Measurements from ENCODE around the gene MAD1L1. TPM values are rescaled to one million over a fixed set of nuclear protein-coding genes. Genes with fewer than 3 reads are reported as not detected.

MAD1L1 gene
- total RNA-seq, 1 donor from 2014 or later: 32.7 TPM

DNA sequence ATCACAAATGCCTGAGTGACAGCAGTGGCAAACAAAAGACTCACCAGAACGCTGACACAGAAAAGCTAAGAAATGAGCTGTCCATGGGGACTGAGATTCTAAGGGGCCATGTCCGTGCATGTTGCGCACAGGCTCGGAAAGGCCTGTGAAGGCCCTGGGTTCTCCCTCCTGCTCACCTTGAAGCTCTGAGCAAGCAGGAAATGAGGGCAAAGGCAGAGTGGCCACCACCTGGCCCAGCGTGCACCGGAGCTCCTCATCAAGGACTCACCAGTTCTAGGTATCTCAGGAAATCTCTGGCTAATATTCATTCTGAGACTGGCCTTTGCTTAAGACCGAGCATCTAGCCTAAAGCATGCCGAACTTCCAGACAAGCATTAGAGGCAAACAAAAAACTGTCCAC is 52.7 kb downstream of the MAD1L1 start:
- no peaks in the 10 kb centered on the region for H3K9me3 Mint-ChIP-seq (ENCODE audit: unreplicated experiment)
- no peak overlapping the region for H3K4me3 Mint-ChIP-seq (ENCODE audit: unreplicated experiment)
- H3K36me3 Mint-ChIP-seq (ENCODE audit: unreplicated experiment): peaks cover 4% of the 10 kb centered on the region
- peak; percentile 74 for DNase-seq (ENCODE audit: extremely low spot score, unreplicated experiment)
- no peak overlapping the region for H3K27ac Mint-ChIP-seq (ENCODE audit: unreplicated experiment)
- H3K27me3 Mint-ChIP-seq (ENCODE audit: unreplicated experiment): no peaks in the 10 kb centered on the region
- TF ChIP-seq CTCF (IDR thresholded peaks at IDR 0.05): no peak
- peaks cover 14% of the 10 kb centered on the region for H3K4me1 Mint-ChIP-seq (ENCODE audit: unreplicated experiment)

- no peaks in the 10 kb centered on the region for H3K27me3 Mint-ChIP-seq (ENCODE audit: unreplicated experiment)
- no peaks in the 10 kb centered on the region for H3K9me3 Mint-ChIP-seq (ENCODE audit: unreplicated experiment)
- H3K4me1 Mint-ChIP-seq (ENCODE audit: unreplicated experiment): peaks cover 48% of the 10 kb centered on the region
- H3K27ac Mint-ChIP-seq (ENCODE audit: unreplicated experiment): peak overlapping the region; percentile 69
- H3K4me3 Mint-ChIP-seq (ENCODE audit: unreplicated experiment): no peak overlapping the region
- no peak for TF ChIP-seq CTCF (IDR thresholded peaks at IDR 0.05)
- H3K36me3 Mint-ChIP-seq (ENCODE audit: unreplicated experiment): peaks cover 5% of the 10 kb centered on the region
- no peak for DNase-seq (ENCODE audit: extremely low spot score, unreplicated experiment)
These were observed 57.2 kb downstream of the MAD1L1 start for GRCh38 chr7:2175514-2175913.

- Mint-ChIP-seq H3K36me3 (ENCODE audit: unreplicated experiment) (peaks cover 9% of the 10 kb centered on the region), H3K4me3 (ENCODE audit: unreplicated experiment) (no peak overlapping the region), H3K4me1 (ENCODE audit: unreplicated experiment) (peaks cover 51% of the 10 kb centered on the region)
These were observed 57.7 kb downstream of the MAD1L1 start for GRCh38 chr7:2175091-2175490.

GRCh38 chr7:2173189-2173827 is 59.4 kb downstream of the MAD1L1 start:
- Mint-ChIP-seq H3K4me3 (ENCODE audit: unreplicated experiment) (peak overlapping the region; percentile 7), H3K9me3 (ENCODE audit: unreplicated experiment) (no peaks in the 10 kb centered on the region), H3K27me3 (ENCODE audit: unreplicated experiment) (no peaks in the 10 kb centered on the region), H3K27ac (ENCODE audit: unreplicated experiment) (peak overlapping the region; percentile 87), H3K4me1 (ENCODE audit: unreplicated experiment) (peaks cover 58% of the 10 kb centered on the region), H3K36me3 (ENCODE audit: unreplicated experiment) (peaks cover 10% of the 10 kb centered on the region)
- no peak for DNase-seq (ENCODE audit: extremely low spot score, unreplicated experiment)
- no peak for TF ChIP-seq CTCF (IDR thresholded peaks at IDR 0.05)

More at GRCh38 chr7:2175091-2175490, 57.7 kb downstream of the MAD1L1 start:
- Mint-ChIP-seq H3K9me3 (ENCODE audit: unreplicated experiment) (no peaks in the 10 kb centered on the region), H3K27me3 (ENCODE audit: unreplicated experiment) (no peaks in the 10 kb centered on the region), H3K27ac (ENCODE audit: unreplicated experiment) (peak overlapping the region; percentile 69)
- no peak for DNase-seq (ENCODE audit: extremely low spot score, unreplicated experiment)
- no peak for TF ChIP-seq CTCF (IDR thresholded peaks at IDR 0.05)

GRCh38 chr7:2172311-2173188 is 60.2 kb downstream of the MAD1L1 start:
- H3K27ac Mint-ChIP-seq (ENCODE audit: unreplicated experiment): peak overlapping the region; percentile 87
- no peak overlapping the region for H3K4me3 Mint-ChIP-seq (ENCODE audit: unreplicated experiment)
- no peaks in the 10 kb centered on the region for H3K9me3 Mint-ChIP-seq (ENCODE audit: unreplicated experiment)
- H3K36me3 Mint-ChIP-seq (ENCODE audit: unreplicated experiment): peaks cover 10% of the 10 kb centered on the region
- H3K27me3 Mint-ChIP-seq (ENCODE audit: unreplicated experiment): no peaks in the 10 kb centered on the region
- DNase-seq (ENCODE audit: extremely low spot score, unreplicated experiment): no peak
- peaks cover 58% of the 10 kb centered on the region for H3K4me1 Mint-ChIP-seq (ENCODE audit: unreplicated experiment)
- no peak for TF ChIP-seq CTCF (IDR thresholded peaks at IDR 0.05)

Data from osteocyte (in vitro differentiated cells).